Smooth muscle cell (in vitro differentiated cells): ENCODE results near the gene LAMB4. TPM values are rescaled to one million over a fixed set of nuclear protein-coding genes. Genes with fewer than 3 reads are reported as not detected.

ENCODE experiments used
- DNase-seq: peaks from one replicate; lab custom pipeline; 2025; ENCODE audit not compliant: unreplicated experiment; lab: John Stamatoyannopoulos, UW
- H2AFZ ChIP-seq: fragments of 200-600 bp; sonication (generic); 2 replicates; pipeline ENCODE4 v1.6.0; 2016; ENCODE audit warnings: antibody characterized with exemption, low read depth, mild to moderate bottlenecking
- H3F3A ChIP-seq: fragments of 200-600 bp; sonication (generic); 2 replicates; pipeline ENCODE4 v1.6.0; 2017; ENCODE audit warnings: antibody characterized with exemption, low read depth
- H3K27ac ChIP-seq: fragments of 200-600 bp; sonication (generic); 2 replicates; pipeline ENCODE4 v1.5.1; 2016; ENCODE audit warnings: low read depth, mild to moderate bottlenecking
- H3K27me3 ChIP-seq: fragments of 200-600 bp; sonication (generic); 2 replicates; pipeline ENCODE4 v1.6.1; 2016; ENCODE audit warnings: low read depth, mild to moderate bottlenecking
- H3K36me3 ChIP-seq: fragments of 200-600 bp; sonication (generic); 2 replicates; pipeline ENCODE4 v1.5.1; 2016; ENCODE audit warnings: low read depth
- H3K4me1 ChIP-seq: fragments of 200-600 bp; sonication (generic); 2 replicates; pipeline ENCODE4 v1.5.1; 2016; ENCODE audit warnings: low read depth
- H3K4me2 ChIP-seq: fragments of 200-600 bp; sonication (generic); 2 replicates; pipeline ENCODE4 v1.6.0; 2016; ENCODE audit warnings: mild to moderate bottlenecking
- H3K4me3 ChIP-seq: fragments of 200-600 bp; sonication (generic); 2 replicates; pipeline ENCODE4 v1.5.1; 2016; ENCODE audit warnings: mild to moderate bottlenecking
- H3K79me2 ChIP-seq: fragments of 200-600 bp; sonication (generic); 2 replicates; pipeline ENCODE4 v1.6.0; 2016; ENCODE audit warnings: low read depth, mild to moderate bottlenecking
- H3K9ac ChIP-seq: fragments of 200-600 bp; sonication (generic); 2 replicates; pipeline ENCODE4 v1.6.0; 2016; ENCODE audit warnings: low read depth
- H3K9me3 ChIP-seq: fragments of 200-600 bp; sonication (generic); replicated peaks from 2 replicates; pipeline ENCODE4 v1.5.1; 2016; ENCODE audit warnings: low read depth
- H4K20me1 ChIP-seq: fragments of 200-600 bp; sonication (generic); 2 replicates; pipeline ENCODE4 v1.6.0; 2016; ENCODE audit warnings: low read depth
- CTCF ChIP-seq: fragments of 200-600 bp; sonication (generic); IDR thresholded peaks from 2 replicates; pipeline ENCODE4 v1.5.1; 2017; ENCODE audit warnings: borderline replicate concordance, mild to moderate bottlenecking, antibody characterized with exemption; ENCODE audit not compliant: insufficient read depth, poor library complexity, severe bottlenecking
- WGBS: methylation state at CpG from one replicate; pipeline ENCODE4 v1.1.7; 2016; ENCODE audit warnings: low lambda C conversion rate; 5-methylcytosine and 5-hydroxymethylcytosine counted together
- polyA plus RNA-seq: library from polyadenylated mRNA; unstranded; fragments of >200 nt; fragmentation: Nextera tagmentation; extraction: Ambion mirVana; gene quantifications from 2 replicates; pipeline ENCODE4 v1.2.1, GENCODE V29; 2016
- total RNA-seq: library from RNA; depleted of rRNA; stranded (reverse); fragments of >200 nt; gene quantifications from 2 replicates; pipeline ENCODE4 v1.2.3, GENCODE V29; 2014

Gene LAMB4
- total and polyA plus RNA-seq, 2 experiments from 2014 or later: 0.06 to 0.67 TPM

GRCh38 chr7:108164342-108164741 lies 34.2 kb upstream of the LAMB4 start:
- H3K27ac ChIP-seq: no peak overlapping the region
- no peaks in the 10 kb centered on the region for H3K36me3 ChIP-seq
- H3K9ac ChIP-seq: no peak overlapping the region
- peaks cover 5% of the 10 kb centered on the region for H3K27me3 ChIP-seq
- H4K20me1 ChIP-seq: no peaks in the 10 kb centered on the region
- H2AFZ ChIP-seq: no peak overlapping the region
- 72% methylated on average over 6 of the region's 6 CpGs for WGBS
- H3K4me2 ChIP-seq: no peak overlapping the region
- H3K79me2 ChIP-seq: no peaks in the 10 kb centered on the region
- H3K4me3 ChIP-seq: no peak overlapping the region
- TF ChIP-seq CTCF: no peak
- H3K4me1 ChIP-seq: no peaks in the 10 kb centered on the region
- no peak for DNase-seq
- no peaks in the 10 kb centered on the region for H3F3A ChIP-seq
- no peaks in the 10 kb centered on the region for H3K9me3 ChIP-seq

- H4K20me1 ChIP-seq: no peaks in the 10 kb centered on the region
- no peak overlapping the region for H2AFZ ChIP-seq
- H3K79me2 ChIP-seq: no peaks in the 10 kb centered on the region
- no peak overlapping the region for H3K4me2 ChIP-seq
- no peaks in the 10 kb centered on the region for H3K4me1 ChIP-seq
- no peak overlapping the region for H3K9ac ChIP-seq
- DNase-seq: no peak
- no peak overlapping the region for H3K27ac ChIP-seq
- H3K36me3 ChIP-seq: no peaks in the 10 kb centered on the region
- H3K9me3 ChIP-seq: no peaks in the 10 kb centered on the region
- H3K27me3 ChIP-seq: no peaks in the 10 kb centered on the region
- WGBS: 37% methylated on average over 1 of the region's 1 CpG
- no peak overlapping the region for H3K4me3 ChIP-seq
- no peak for TF ChIP-seq CTCF
- H3F3A ChIP-seq: no peaks in the 10 kb centered on the region
Measured at GRCh38 chr7:108158776-108159175, 28.6 kb upstream of the LAMB4 start.

- Histone ChIP-seq H2AFZ (no peak overlapping the region), H3K79me2 (no peaks in the 10 kb centered on the region), H3K27me3 (no peaks in the 10 kb centered on the region), H3F3A (no peaks in the 10 kb centered on the region), H3K36me3 (no peaks in the 10 kb centered on the region), H4K20me1 (no peaks in the 10 kb centered on the region), H3K4me1 (no peaks in the 10 kb centered on the region), H3K9me3 (no peaks in the 10 kb centered on the region), H3K9ac (no peak overlapping the region), H3K4me2 (no peak overlapping the region), H3K27ac (no peak overlapping the region), H3K4me3 (no peak overlapping the region)
- DNase-seq: no peak
- WGBS: 84% methylated on average over 4 of the region's 4 CpGs
- TF ChIP-seq CTCF: no peak
Measured at GRCh38 chr7:108157606-108158335, 27.6 kb upstream of the LAMB4 start.
